RCC 7860 (cell line): ENCODE data around the gene OVAAL.

ENCODE experiments used
- DNase-seq: peaks from one replicate; pipeline ENCODE4 v3.0.0-alpha.2; 2015; ENCODE audit warnings: low spot score
- FAIRE-seq: peaks from 2 replicates; lab custom pipeline; 2012; peaks lifted over from hg19 to GRCh38; lab: Jason Lieb, UNC

The OVAAL gene

DNA sequence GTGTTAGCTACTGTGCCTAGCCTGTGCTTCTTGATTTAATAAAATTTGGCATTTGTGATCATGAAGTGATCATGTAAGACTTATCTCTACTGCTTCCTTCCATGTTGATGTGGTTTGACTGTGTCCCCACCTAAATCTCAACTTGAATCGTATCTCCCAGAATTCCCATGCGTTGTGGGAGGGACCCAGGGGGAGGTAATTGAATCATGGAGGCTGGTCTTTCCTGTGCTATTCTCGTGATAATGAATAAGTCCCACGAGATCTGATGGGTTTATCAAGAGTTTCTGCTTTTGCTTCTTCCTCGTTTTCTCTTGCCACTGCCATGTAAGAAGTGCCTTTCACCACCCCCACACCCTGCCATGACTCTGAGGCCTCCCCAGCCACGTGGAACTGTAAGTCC lies at the start of gene OVAAL:
OVAAL (plus strand) TSS at position 301 of the 400 bp plus-strand sequence.
- DNase-seq = no peak
- no peak for FAIRE-seq

DNA sequence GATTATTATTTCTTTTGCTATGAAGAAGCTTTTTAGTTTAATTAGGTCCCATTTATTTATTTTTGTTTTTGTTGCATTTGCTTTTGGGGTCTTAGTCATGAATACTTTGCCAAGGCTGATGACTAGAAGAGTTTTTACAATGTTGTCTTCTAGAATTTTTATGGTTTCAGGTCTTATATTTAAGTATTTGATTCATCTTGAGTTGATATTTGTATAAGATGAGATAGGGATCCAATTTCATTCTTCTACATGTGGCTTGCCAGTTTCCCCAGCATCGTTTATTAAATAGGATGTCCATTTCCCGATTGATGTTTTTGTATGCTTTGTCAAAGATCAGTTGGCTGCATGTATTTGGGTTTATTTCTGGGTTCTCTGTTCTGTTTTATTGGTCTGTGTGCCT lies 47.9 kb upstream of the OVAAL start:
- FAIRE-seq (no peak), DNase-seq (no peak)

DNA sequence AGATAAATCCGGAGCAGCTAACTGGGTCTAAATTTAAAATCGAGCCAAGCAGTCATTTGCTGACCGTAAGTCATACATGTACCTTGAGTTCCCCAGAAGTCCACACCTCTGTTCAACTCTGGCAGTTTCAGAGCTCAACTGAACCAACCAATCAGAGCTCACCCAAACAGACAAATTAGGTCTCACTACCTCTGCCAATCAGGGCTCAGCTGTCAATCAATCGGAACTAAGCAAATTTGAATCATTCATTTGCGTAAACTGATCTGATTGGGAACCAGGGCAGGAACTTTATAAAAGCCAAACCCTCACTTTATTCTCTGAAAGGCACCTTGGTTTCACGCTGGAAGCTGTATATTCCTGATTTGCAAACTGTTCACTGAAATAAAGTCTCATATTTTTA lies 45.2 kb upstream of the OVAAL start:
- no peak for DNase-seq
- FAIRE-seq = no peak

DNA sequence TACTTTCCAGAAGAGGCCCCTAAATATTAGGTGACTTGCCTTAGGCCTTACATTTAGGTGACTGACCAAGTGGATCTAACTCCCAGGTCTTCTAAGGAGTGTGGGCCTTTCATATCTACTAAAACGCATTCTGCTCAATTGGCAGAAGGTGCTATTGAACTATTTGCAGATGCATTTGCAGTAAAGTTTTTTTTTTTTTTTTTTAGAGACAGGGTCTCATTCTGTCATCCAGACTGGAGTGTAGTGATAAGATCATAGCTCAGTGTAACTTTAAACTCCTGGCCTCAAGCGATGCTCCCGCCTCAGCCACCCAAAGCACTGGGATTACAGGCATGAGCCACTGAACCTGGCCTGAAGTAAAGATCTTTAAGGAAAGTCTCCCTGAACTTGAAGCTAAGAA lies 43.4 kb upstream of the OVAAL start:
- no peak for DNase-seq
- FAIRE-seq = no peak

DNA sequence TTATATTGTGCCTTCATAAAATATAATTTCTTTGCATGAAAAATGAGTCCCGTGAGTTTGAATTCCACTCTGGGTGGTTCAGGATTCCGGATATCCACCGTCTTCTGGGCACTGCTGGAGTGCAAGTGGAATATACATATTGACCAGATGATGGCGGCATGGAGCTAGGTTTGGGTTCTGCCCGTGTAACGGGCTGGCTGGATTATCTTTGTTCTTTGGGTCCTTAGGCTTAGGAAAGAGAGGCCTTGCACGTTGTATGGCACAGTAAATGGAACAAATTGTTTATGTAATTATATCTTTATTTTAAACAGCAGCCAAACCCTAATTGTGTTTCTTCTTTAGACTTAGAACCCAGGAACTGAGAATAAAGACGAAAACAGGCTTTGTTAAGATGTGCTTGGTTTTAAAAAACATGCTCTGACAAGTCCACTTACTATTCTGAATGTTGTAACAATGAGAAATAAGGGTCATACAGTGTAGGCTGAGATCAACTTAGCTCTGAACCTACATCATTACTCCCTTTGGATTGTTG lies 42.8 kb upstream of the OVAAL start:
- FAIRE-seq (peak; percentile 78), DNase-seq (peak; percentile 66)

DNA sequence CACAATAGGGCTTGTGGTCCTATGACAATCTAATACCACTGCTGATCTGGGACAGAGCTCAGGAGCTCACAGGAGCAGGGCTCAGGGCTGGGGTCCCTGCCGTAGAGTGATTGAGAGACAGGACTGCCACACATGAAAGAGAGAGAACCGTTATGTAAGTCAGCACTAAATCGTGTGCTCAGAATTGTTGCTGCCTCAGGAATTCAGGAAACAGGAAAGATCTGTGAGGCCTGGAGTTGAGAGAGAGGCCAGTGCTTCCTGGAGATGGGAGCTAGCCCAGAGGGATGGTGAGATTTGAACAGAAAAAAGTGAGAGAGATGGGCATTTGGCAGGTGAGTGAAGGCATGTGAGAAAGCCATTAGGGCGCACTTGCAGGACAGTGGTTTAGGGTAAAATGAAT lies 38.9 kb upstream of the OVAAL start:
- FAIRE-seq = no peak

DNA sequence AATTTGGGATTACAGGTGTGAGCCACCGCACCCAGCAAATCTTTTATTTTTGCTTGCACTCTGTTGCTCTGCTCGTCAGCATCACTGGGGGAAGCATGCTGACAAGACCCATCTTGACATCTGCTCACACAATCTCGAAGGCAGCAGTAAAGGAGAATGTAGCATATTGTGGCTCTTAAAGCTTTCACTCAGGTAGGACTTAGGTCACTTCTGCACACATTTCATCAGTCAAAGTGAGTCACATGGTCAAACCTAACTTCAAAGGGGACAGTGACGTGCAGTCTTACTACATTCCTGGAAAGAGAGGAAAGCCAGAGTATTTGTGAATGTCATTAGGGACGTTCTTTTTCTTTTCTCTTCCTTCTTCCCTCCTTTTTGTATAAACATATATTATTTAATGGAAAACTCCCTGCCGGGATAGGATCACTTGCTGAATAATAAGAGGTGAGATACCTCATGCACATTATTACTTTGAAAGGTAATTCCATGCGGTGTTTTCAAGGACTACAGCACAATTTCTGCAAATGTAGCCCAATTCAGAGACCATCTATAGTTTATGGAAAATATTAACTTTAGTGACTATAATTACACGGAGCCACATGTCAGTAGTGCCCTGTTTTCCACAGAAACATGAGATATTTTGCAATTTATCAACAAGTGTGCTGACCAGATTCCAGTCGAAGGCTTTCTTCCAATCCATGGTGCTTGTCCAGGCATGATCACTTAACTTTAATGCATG lies 37.1 kb upstream of the OVAAL start:
- no peak for DNase-seq
- no peak for FAIRE-seq

More for the DNA sequence above, 38.9 kb upstream of the OVAAL start:
- no peak for DNase-seq

DNA sequence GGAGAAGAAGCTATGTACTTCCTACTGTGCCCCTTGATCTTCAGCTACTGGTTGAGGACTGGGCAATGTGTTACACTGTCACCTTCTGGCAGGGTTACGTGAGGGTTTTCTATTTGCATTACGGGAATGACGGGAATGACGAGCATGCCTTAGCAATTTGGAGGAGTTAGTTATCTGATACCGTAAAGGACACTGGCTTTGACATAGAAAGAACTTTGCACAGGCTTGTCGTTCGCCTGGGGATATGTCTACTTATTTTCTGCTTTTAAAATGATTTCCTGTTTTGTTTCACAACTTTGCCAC lies 36.6 kb upstream of the OVAAL start:
- FAIRE-seq = no peak
- no peak for DNase-seq

DNA sequence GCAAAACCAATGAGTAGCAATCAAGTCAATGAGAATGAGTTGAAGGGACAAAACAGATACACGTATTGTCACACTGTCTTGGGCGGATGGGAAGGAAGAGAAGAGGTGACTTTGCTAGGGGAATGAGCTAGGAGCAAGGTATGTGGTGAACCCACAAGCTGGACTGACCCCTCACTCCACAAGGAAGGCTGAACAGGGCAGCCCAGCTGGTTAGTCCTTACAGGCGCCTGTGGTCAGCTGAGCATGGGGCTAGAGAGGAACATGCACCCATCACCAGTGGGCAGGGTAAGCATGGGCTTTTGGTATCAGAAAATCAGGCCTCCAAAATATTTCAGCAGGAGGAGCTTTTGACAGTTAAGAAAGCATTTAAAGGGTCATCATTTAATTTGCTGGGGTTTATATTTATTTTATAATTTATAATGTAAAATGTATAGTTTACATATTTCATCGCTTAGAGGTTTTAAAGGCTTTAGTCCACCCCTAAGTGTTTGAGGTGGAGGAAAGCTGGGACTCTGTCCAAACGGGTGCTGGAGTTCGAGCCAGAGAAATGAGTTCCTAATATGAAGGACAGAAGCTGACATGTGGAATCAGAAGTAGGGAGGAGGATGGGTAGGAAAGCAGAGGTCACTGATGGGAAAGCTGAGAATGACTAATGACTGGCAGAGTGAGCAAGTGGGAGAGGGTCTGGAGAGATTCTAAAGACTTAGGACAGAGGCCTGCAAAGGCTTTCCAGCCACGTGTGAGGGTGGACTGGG lies 34.4 kb upstream of the OVAAL start:
- FAIRE-seq = no peak
- DNase-seq = no peak

DNA sequence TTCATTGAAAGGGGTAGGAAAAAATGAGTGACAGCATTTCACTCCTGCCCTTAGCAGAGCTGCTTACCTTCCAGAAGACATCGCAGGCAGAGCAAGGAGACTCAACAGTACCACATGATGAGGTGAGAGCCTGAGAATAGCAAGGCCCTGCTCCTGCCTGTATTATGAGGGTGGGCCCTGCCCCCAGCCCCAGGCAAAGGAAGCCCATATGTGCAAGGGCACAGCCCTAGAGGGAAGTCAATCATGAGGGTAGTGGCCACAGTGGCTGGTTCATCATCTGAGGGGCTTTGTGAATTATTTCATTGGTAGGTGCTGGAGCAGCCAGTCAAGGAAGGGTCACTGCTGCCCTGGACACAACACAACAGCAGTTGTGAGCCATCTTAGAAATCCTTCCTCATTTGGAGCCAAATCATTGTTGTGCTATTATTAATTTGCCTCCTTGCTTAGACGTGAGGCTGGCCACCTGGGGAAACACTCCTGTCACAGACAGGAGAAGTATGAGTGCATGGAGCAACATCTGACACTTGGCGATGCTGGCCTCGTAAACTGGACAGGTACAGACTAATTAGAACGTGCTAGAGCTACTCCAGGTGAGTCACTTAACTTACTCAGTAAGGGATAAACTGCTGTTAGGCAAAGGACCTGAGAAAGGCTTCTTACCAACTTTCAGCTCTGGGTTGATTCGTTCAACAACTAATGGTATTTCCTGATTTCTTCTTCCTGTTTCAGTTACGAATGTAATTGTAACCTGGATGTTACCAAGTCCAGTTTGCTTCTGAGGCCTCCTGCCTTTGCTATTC lies 33.6 kb upstream of the OVAAL start:
- no peak for DNase-seq
- FAIRE-seq = no peak

DNA sequence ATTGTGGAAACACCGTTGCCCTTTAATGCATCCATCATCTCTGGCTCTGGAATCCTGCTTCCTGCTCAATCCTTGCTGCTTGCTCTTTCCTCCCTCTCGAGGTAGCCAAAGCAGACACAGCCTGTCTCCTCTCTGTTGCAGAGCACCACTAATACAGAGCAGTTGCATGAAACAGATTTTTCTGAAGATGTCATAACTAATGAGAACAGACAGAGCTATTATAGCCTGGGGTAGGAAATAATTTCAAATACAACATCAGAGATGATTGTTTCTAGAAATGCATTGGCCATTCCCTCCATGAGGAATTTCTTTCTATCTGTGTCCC lies 33.1 kb upstream of the OVAAL start:
- no peak for DNase-seq
- FAIRE-seq = no peak

DNA sequence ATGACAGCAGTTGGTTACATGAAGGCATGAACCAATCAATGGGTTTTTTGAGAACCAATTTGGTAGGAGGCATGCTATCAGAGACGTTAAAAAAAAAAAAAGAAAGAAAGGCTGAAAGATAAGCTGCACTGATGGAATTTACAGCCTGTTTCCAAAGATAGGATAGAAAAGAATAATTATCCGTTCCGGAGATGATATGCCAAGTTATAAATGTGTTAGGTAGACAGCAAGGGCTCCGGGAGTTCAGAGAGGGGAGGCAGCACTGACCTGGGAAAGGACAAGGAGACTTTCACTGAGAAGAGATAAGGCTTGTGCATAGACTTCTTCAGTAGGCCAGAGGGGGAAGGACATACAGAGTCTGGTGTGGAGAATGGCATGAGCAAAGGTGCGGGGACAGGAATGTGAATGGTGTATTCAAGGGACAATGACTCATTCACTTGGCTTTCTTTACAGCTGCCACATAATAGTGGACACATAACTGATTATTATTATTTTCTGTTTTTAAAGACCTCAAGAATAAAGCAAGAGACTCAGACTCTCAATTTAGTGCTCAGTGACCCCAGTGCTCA lies 31.6 kb upstream of the OVAAL start:
- FAIRE-seq (no peak), DNase-seq (peak; percentile 38)

DNA sequence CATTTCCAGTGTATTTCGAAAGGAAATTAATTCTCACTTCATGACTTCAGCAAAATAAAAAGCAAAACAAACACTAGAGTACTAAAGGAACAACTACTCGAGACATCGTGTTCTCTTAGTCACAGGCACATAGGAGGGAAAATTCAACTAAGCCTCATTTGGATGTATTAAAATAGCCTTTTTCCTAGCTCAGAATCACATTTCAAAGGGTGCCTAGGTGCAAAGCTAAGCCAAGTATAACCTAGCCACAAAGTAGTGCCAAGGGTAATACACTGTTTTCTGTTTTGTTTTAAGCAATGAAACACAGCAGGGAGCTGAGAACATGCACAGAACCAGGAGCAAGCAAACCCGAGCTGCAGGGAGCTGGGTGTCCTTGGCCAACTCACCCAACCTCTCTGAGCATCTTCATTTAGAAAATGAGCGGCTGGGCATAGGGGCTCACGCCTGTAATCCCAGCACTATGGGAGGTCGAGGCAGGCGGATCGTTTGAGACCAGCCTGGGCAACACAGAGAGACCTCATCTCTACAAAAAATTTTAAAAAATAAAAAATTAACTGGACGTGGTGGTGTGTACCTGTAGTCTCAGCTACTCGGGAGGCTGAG lies 29.8 kb upstream of the OVAAL start:
- FAIRE-seq (no peak), DNase-seq (no peak)

DNA sequence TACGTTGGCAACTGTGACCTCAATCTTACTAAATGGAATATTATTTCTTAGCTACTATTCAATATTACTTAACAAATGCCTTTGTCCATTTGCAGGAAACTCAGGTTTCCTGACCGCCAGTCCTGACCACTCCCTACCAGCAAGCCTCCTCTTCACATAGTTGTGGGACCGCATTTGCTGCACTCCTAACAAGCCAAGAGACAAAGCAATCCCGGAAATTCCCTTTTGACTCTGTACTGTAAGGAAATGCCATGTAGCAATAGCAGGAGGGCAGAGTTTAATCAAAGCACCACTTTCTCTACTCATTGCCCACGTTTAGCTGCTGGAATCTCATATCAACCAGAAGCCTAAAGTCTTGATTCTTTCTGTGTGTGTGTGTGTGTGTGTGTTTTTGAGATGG lies 28.3 kb upstream of the OVAAL start:
- peak; percentile 72 for DNase-seq
- peak; percentile 26 for FAIRE-seq

DNA sequence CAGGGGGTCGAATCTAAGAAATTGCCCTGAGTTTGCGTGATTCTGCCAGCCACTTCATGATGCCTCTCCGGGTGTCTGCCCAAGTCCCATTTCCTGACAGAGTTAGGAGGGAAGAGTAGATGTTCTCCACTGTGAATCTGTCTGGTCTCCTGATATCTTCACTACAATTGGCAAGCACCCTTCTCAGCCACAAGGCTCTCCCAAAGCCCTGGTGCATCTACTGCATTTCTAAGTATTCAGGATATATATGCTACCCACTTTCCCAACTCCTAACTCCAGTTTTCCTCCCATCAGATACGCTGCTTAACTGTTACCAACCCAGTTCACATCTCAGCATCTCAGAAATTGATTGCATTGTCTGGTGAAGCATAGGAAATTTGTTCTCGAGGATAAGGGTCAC lies 25.9 kb upstream of the OVAAL start:
- DNase-seq (no peak), FAIRE-seq (no peak)

DNA sequence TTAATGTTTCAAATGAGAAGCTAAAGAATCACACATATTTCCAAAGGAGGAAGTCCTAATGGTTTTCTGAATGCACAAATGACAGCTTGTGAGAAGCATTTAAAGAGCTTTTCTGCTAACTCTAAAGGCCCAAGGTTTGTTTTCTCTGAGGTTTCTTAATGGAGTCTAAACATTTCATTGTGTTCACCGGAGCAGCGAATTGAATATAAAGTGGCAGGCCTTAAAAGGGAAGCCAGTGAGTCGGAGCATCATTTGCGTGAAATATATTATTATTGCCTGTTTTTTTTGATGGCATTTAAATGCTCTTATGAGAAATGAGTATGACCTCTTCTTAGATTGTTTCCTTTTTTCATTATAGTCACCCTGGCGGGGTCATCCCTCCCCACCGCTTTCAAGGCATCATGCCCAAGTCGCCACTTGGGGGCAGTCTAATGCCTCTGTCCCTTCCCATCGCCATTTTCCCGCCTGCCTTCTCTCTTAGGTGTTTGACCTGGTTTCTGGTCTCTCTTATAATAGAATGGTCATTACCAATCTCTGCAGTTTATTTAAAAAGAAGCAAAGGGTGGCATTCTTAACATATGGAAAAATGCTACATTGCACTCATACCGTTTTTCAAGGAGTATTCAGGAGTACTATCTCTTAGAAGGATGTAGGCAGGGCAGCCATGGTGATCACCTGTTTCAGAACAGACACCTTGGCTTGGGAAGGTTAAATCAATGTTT lies 25.3 kb upstream of the OVAAL start:
- DNase-seq (peak; percentile 33), FAIRE-seq (peak; percentile 21)

DNA sequence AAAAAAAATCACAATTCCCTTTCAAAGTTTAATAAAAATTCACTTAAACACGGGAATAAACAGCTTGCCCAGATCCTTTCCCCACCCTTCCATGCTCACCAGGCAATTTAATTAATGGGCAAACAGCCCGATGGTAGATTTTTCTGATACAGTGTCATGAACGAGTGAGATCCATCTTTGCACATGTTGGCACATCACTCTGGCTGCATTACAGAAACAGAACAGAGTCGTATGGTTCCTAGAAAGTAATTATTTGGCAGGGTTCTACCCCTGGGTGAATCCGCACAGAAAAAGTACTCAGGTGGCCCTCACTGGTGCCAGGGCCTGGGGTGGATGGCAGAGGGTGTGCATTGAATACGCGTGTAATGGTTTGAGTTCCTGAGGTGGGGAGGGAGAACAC lies 24.6 kb upstream of the OVAAL start:
- FAIRE-seq (no peak), DNase-seq (no peak)

DNA sequence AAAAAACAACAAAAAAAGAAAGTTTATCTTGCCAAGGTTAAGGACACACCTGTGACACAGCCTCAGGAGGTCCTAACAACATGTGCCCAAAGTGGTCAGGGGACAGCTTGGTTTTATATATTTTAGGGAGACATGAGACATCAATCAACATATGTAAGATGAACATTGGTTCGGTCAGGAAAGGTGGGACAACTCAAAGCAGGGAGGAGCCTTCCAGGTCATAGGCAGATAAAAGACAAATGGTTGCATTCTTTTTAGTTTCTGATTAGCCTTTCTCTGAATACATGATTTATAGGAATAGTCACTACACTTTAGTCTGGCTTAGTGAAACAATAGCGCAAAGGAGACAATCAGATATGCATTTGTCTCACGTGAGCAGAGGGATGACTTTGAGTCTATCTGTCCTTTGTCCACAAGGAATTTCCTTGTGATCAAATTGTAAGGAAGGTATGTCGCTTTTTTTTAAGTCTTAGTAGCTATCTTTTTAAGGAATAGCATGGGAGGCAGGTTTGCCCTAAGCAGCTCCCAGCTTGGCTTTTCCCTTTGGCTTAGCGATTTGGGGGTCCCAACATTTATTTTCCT lies 23.3 kb upstream of the OVAAL start:
- FAIRE-seq (no peak), DNase-seq (no peak)

DNA sequence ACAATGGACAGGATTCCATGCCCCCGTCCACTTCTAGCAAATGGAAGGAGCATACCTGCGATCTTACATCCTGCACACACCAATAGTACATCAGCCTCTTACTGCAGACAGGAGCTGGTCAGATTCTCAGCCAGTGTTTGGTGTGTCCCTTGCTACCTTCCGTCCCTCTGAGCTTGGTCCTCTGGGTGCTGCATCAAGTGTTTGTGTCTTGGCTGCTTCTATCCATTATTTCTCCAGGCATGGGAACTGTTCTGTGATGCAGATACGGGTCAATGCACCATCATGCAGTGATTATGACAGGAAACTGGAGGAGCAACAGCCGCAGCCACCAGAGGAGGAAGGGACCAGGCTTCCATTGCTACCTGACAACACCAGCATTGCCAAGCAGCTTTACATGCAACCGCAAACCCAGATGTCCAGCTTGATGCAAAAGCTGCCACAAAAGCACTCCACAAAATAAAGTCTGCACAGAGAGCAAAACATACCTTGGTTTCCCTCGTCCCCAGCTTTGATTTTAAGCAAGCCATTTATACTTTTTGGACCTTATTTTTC lies 21.9 kb upstream of the OVAAL start:
- no peak for FAIRE-seq
- DNase-seq = no peak

DNA sequence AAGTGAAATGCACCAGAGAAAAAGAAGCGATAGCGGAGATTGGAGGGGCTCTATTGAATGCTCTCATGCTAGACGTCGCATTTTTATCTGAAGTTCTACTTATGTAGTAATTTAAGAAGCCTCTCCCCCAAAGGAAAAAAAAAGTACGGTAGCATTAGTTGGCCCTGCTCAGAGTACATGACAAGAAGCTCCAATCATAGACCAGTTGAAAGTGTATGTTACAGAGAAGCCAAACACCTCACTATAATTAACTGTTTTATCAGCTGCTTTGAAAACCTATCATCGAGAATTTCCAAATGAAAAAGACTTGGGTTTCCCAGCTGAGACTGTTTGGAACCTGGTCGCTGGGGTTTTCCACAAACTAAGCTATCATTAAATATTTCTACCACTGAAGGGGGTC lies 19.6 kb upstream of the OVAAL start:
- DNase-seq = no peak
- FAIRE-seq = no peak
